GM18868 (cell line): ENCODE measurements around the gene HMX3.

Experiments used
- ATAC-seq: cut with Tn5 transposase; IDR thresholded peaks from one replicate; pipeline ENCODE4 v1.9.1; 2021; ENCODE audit warnings: mild to moderate bottlenecking, moderate library complexity; ENCODE audit not compliant: unreplicated experiment

HMX3 gene

GRCh38 chr10:123135415-123136141 is at the start of gene HMX3:
TSS of gene HMX3 (plus strand) at chr10:123135970. CDS start at chr10:123136051, 81 bp downstream.
- peak; percentile 46 for ATAC-seq

- no peak for ATAC-seq
These were observed 49.5 kb upstream of the HMX3 start for GRCh38 chr10:123086281-123086680.

GRCh38 chr10:123087348-123087747 is 48.4 kb upstream of the HMX3 start:
- ATAC-seq = no peak

- ATAC-seq = no peak
These were observed 48.0 kb upstream of the HMX3 start for GRCh38 chr10:123087786-123088185.

GRCh38 chr10:123092635-123093414 is 42.9 kb upstream of the HMX3 start:
- no peak for ATAC-seq

GRCh38 chr10:123093489-123093888 is 42.3 kb upstream of the HMX3 start:
- ATAC-seq = no peak

- no peak for ATAC-seq
These were observed 39.3 kb upstream of the HMX3 start for GRCh38 chr10:123096452-123096851.

- no peak for ATAC-seq
These were observed 38.7 kb upstream of the HMX3 start for GRCh38 chr10:123097039-123097438.

- ATAC-seq = no peak
These were observed 35.6 kb upstream of the HMX3 start for GRCh38 chr10:123100030-123100762.

GRCh38 chr10:123101872-123102271 is 33.9 kb upstream of the HMX3 start:
- no peak for ATAC-seq

- ATAC-seq = no peak
These were observed 33.1 kb upstream of the HMX3 start for GRCh38 chr10:123102673-123103072.

GRCh38 chr10:123103944-123104343 is 31.8 kb upstream of the HMX3 start:
- no peak for ATAC-seq

- no peak for ATAC-seq
These were observed 26.3 kb upstream of the HMX3 start for GRCh38 chr10:123109466-123109865.

GRCh38 chr10:123117644-123118417 is 17.9 kb upstream of the HMX3 start:
- no peak for ATAC-seq

- no peak for ATAC-seq
These were observed 16.7 kb upstream of the HMX3 start for GRCh38 chr10:123119081-123119480.

- no peak for ATAC-seq
These were observed 9.5 kb upstream of the HMX3 start for GRCh38 chr10:123126246-123126645.

- ATAC-seq = no peak
These were observed 6.0 kb upstream of the HMX3 start for GRCh38 chr10:123129618-123130271.

- ATAC-seq = peak; percentile 41
These were observed 2.9 kb upstream of the HMX3 start for GRCh38 chr10:123132576-123133477.
